ENCODE measurements around the gene LARGE1.

Gene LARGE1

DNA sequence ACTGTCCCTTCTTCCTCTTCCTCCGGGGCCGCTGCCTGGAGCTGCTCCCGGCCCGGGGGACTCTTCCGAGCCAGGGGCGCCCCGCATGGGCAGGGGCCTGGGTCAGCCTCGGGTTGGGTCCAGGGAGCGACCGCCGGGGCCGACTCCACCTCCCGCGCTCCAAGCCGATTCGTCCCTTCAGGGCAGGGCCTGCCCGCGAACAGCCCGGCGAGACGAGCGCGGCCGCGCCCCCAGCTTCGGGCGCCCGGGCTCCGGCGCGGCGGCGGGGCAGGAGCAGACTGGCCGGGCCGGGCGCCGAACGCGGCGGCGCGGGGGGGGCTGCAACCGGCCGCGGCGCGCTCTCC, at the start of gene LARGE1:
Gene LARGE1 (minus strand): TSS at position 280 of the 344 bp plus-strand sequence.
- no peak for DNase-seq
- Histone ChIP-seq H3K27ac (ENCODE audit: low read length) (no peak within 1 kb of the TSS), H3K9ac (ENCODE audit: low read depth, low read length) (no peak within 1 kb of the TSS), H4K20me1 (ENCODE audit: insufficient read depth, low read length) (no peaks in the 10 kb centered on the region), H3K9me3 (ENCODE audit: insufficient read depth, low read length, severe bottlenecking) (no peaks in the 10 kb centered on the region), H3K4me2 (ENCODE audit: insufficient read depth, low read length) (no peak within 1 kb of the TSS), H3K4me1 (ENCODE audit: insufficient read depth, low read length) (no peaks in the 10 kb centered on the region), H2AFZ (ENCODE audit: low read depth, low read length) (no peak within 1 kb of the TSS), H3K4me3 (ENCODE audit: low read depth in 1 of 2, low read length in 2 of 2) (no peak within 1 kb of the TSS), H3K79me2 (ENCODE audit: insufficient read depth, low read length) (no peaks in the 10 kb centered on the region), H3K27me3 (ENCODE audit: insufficient read depth, low read length, poor library complexity) (no peaks in the 10 kb centered on the region), H3K36me3 (ENCODE audit: insufficient read depth, low read length) (no peaks in the 10 kb centered on the region)
- TF ChIP-seq, protein P1, sequence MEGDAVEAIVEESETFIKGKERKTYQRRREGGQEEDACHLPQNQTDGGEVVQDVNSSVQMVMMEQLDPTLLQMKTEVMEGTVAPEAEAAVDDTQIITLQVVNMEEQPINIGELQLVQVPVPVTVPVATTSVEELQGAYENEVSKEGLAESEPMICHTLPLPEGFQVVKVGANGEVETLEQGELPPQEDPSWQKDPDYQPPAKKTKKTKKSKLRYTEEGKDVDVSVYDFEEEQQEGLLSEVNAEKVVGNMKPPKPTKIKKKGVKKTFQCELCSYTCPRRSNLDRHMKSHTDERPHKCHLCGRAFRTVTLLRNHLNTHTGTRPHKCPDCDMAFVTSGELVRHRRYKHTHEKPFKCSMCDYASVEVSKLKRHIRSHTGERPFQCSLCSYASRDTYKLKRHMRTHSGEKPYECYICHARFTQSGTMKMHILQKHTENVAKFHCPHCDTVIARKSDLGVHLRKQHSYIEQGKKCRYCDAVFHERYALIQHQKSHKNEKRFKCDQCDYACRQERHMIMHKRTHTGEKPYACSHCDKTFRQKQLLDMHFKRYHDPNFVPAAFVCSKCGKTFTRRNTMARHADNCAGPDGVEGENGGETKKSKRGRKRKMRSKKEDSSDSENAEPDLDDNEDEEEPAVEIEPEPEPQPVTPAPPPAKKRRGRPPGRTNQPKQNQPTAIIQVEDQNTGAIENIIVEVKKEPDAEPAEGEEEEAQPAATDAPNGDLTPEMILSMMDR (IDR thresholded peaks at IDR 0.05; ENCODE audit: borderline replicate concordance, extremely low read depth, low read length, poor library complexity, severe bottlenecking), result no peak
- TF ChIP-seq EZH2 (IDR thresholded peaks at IDR 0.05; ENCODE audit: borderline replicate concordance, low read depth, low read length, severe bottlenecking), result no peak
- no peak for ATAC-seq (ENCODE audit: insufficient read depth, low read depth)

GRCh38 chr22:33969045-33969444, 48.8 kb upstream of the LARGE1 start:
- Histone ChIP-seq H3K4me2 (ENCODE audit: insufficient read depth, low read length) (no peak overlapping the region), H3K9me3 (ENCODE audit: insufficient read depth, low read length, severe bottlenecking) (no peaks in the 10 kb centered on the region), H3K27ac (ENCODE audit: low read length) (no peak overlapping the region), H3K27me3 (ENCODE audit: insufficient read depth, low read length, poor library complexity) (no peaks in the 10 kb centered on the region), H3K4me1 (ENCODE audit: insufficient read depth, low read length) (no peaks in the 10 kb centered on the region), H3K36me3 (ENCODE audit: insufficient read depth, low read length) (no peaks in the 10 kb centered on the region), H2AFZ (ENCODE audit: low read depth, low read length) (no peak overlapping the region), H4K20me1 (ENCODE audit: insufficient read depth, low read length) (no peaks in the 10 kb centered on the region), H3K9ac (ENCODE audit: low read depth, low read length) (no peak overlapping the region), H3K79me2 (ENCODE audit: insufficient read depth, low read length) (no peaks in the 10 kb centered on the region), H3K4me3 (ENCODE audit: low read depth in 1 of 2, low read length in 2 of 2) (no peak overlapping the region)
- TF ChIP-seq, protein P1 (IDR thresholded peaks at IDR 0.05; ENCODE audit: borderline replicate concordance, extremely low read depth, low read length, poor library complexity, severe bottlenecking), result no peak
- no peak for TF ChIP-seq EZH2 (IDR thresholded peaks at IDR 0.05; ENCODE audit: borderline replicate concordance, low read depth, low read length, severe bottlenecking)
- DNase-seq (no peak), ATAC-seq (ENCODE audit: insufficient read depth, low read depth) (no peak)

GRCh38 chr22:33964121-33964520, 43.8 kb upstream of the LARGE1 start:
- no peaks in the 10 kb centered on the region for H3K4me1 ChIP-seq (ENCODE audit: insufficient read depth, low read length)
- H3K4me3 ChIP-seq (ENCODE audit: low read depth in 1 of 2, low read length in 2 of 2), result no peak overlapping the region
- no peaks in the 10 kb centered on the region for H3K36me3 ChIP-seq (ENCODE audit: insufficient read depth, low read length)
- H3K9ac ChIP-seq (ENCODE audit: low read depth, low read length), result no peak overlapping the region
- H3K4me2 ChIP-seq (ENCODE audit: insufficient read depth, low read length), result no peak overlapping the region
- no peak overlapping the region for H3K27ac ChIP-seq (ENCODE audit: low read length)
- DNase-seq (no peak), ATAC-seq (ENCODE audit: insufficient read depth, low read depth) (no peak)
- H2AFZ ChIP-seq (ENCODE audit: low read depth, low read length), result no peak overlapping the region
- TF ChIP-seq, protein P1 (IDR thresholded peaks at IDR 0.05; ENCODE audit: borderline replicate concordance, extremely low read depth, low read length, poor library complexity, severe bottlenecking), result no peak
- TF ChIP-seq EZH2 (IDR thresholded peaks at IDR 0.05; ENCODE audit: borderline replicate concordance, low read depth, low read length, severe bottlenecking), result no peak
- no peaks in the 10 kb centered on the region for H3K79me2 ChIP-seq (ENCODE audit: insufficient read depth, low read length)
- no peaks in the 10 kb centered on the region for H4K20me1 ChIP-seq (ENCODE audit: insufficient read depth, low read length)
- H3K9me3 ChIP-seq (ENCODE audit: insufficient read depth, low read length, severe bottlenecking), result no peaks in the 10 kb centered on the region
- H3K27me3 ChIP-seq (ENCODE audit: insufficient read depth, low read length, poor library complexity), result no peaks in the 10 kb centered on the region

DNA sequence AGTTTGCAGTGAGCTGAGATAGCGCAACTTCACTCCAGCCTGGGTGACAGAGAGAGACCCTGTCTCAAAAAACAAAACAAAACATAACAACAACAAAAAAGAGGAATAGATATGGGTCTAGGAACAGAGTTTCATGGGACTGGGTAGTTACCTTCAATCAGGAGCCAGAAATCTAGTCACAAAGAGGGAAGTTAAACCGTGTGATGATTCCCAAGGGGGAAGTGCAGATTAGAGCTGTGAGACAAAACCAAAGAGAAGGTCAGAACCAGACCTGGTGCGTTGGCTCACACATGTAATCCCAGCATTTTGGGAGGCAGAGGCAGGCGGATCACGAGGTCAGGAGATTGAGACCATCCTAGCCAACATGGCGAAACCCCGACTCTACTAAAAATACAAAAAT, 42.1 kb upstream of the LARGE1 start:
- Histone ChIP-seq H3K27me3 (ENCODE audit: insufficient read depth, low read length, poor library complexity) (no peaks in the 10 kb centered on the region), H3K4me2 (ENCODE audit: insufficient read depth, low read length) (no peak overlapping the region), H3K9ac (ENCODE audit: low read depth, low read length) (no peak overlapping the region), H3K9me3 (ENCODE audit: insufficient read depth, low read length, severe bottlenecking) (no peaks in the 10 kb centered on the region), H2AFZ (ENCODE audit: low read depth, low read length) (no peak overlapping the region), H3K36me3 (ENCODE audit: insufficient read depth, low read length) (no peaks in the 10 kb centered on the region), H4K20me1 (ENCODE audit: insufficient read depth, low read length) (no peaks in the 10 kb centered on the region), H3K27ac (ENCODE audit: low read length) (no peak overlapping the region), H3K79me2 (ENCODE audit: insufficient read depth, low read length) (no peaks in the 10 kb centered on the region), H3K4me1 (ENCODE audit: insufficient read depth, low read length) (no peaks in the 10 kb centered on the region), H3K4me3 (ENCODE audit: low read depth in 1 of 2, low read length in 2 of 2) (no peak overlapping the region)
- DNase-seq, result no peak
- TF ChIP-seq, protein P1 (IDR thresholded peaks at IDR 0.05; ENCODE audit: borderline replicate concordance, extremely low read depth, low read length, poor library complexity, severe bottlenecking), result no peak
- no peak for TF ChIP-seq EZH2 (IDR thresholded peaks at IDR 0.05; ENCODE audit: borderline replicate concordance, low read depth, low read length, severe bottlenecking)
- no peak for ATAC-seq (ENCODE audit: insufficient read depth, low read depth)

Measured in DND-41 (cell line).